ENCODE measurements around the gene CLEC16A.

Gene CLEC16A

GRCh38 chr16:11020388-11020787, 76.0 kb downstream of the CLEC16A start:
- no peak for DNase-seq

DNA sequence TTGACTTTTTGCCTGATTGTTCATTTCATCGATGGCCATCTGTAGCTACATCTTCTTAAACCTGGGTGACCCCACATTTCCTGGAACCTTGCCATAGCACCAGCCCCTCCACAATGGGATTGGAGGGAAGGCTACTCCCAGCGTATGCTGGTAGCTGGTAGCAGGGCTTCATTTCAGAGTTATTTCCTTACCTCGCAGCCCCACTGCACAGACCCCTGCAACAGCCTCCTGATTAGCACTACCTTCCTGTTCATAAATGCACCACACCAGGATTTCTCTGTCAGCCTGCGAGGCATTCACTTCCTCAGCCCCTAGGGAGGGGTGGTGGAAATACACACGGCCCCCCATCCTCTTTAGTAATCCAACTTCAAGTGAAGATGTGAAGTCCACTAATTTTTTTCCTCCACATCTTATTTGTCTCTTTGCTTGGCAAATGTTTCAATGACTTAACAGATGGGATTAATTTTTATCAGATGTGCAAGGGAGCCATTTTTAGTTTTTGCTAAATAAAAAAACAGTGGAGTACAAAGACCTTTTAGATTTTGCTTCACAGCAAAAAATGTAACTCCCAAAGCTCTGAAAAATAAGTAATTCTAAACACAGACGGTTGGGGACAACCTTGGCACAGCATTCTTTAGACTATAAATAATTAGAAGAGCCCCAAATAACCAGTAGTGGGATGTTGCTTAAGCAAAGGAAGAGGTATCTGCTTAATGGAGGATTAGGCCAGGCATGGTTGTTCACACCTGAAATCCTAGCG, 76.6 kb downstream of the CLEC16A start:
- DNase-seq: no peak

GRCh38 chr16:11022002-11022401, 77.6 kb downstream of the CLEC16A start:
- no peak for DNase-seq

DNA sequence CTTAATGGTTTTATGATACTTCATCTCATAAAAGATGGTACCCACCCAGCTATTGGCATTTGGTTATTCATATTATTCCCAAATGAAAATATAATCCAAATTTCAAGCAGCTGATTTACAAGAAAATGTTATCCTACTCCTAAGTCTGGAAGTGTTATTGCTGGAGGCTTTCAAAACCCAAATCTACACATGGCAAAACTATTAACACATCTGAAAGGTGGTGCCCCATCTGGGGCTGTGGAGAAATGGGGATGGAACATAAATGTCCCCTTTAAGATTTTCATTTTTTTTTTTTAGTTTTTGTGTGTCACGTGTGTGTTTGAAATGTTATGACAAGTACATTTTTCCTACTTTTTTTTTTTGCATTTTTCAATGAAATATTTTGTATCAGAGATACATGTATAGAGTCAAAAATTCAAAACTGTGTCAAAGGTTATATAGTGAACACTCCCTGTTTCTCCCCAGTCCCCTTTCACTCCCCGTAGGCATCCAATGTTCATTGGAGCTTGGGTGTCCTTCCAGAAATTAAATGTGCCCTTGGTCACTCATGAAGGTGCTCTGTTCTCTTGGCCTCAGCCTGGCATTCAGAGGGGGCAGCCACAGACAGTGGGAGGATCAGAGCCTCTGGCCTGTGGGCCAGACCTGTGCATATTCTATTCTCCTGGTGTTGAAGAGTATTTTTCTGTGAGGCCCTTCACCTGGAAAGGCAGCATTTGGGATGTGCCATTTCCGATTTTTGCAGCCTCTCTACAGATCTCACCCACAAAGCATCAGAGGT, 79.1 kb downstream of the CLEC16A start:
- DNase-seq: no peak

GRCh38 chr16:11024333-11025053, 80.1 kb downstream of the CLEC16A start:
- DNase-seq: no peak

DNA sequence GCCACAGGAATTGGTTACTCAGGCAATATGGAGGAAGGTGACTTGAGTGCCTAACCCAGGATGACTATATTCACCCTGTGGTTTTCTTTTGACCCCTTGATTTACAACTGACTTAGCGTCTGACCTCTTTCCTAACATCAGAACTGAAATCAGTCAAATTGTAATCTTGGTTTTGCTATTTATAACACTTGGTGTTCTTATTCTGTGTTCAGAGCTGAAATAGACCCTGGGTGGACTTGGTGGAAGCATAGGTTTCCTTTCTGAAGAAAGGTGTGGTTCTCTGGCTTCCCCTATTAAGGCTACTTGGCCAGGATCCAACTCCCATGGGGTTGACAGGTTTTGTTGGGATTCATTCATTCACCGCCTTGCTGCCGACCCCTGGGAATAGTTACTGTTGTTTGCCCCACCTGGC, 80.8 kb downstream of the CLEC16A start:
- no peak for DNase-seq

- DNase-seq: no peak
These were observed 85.6 kb downstream of the CLEC16A start for GRCh38 chr16:11029948-11030347.

DNA sequence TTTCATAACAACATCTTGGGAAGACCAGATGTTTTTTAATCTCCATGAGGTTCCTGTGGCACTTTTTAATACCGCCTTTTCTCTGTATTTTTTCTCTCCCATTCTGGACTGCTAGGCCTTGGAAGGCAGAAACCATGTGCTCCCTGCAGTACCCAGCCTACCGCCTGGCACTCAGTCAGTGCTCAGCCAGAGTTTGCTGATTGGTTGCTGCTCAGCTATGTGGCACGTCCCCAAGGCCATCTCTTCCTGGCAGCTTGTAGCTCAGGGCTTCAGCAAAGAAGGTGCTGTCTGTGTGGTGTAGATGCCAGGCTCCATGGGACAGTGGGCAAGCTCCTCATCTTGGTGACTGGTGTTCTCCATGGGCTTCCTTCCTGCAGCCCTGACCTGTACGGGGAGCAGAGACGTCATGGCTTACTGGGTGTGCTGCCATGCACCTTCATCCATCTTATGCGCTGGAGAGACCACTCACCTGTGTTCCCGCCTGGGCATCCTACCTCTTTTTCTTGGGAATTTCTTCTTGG, 86.7 kb downstream of the CLEC16A start:
- no peak for DNase-seq

DNA sequence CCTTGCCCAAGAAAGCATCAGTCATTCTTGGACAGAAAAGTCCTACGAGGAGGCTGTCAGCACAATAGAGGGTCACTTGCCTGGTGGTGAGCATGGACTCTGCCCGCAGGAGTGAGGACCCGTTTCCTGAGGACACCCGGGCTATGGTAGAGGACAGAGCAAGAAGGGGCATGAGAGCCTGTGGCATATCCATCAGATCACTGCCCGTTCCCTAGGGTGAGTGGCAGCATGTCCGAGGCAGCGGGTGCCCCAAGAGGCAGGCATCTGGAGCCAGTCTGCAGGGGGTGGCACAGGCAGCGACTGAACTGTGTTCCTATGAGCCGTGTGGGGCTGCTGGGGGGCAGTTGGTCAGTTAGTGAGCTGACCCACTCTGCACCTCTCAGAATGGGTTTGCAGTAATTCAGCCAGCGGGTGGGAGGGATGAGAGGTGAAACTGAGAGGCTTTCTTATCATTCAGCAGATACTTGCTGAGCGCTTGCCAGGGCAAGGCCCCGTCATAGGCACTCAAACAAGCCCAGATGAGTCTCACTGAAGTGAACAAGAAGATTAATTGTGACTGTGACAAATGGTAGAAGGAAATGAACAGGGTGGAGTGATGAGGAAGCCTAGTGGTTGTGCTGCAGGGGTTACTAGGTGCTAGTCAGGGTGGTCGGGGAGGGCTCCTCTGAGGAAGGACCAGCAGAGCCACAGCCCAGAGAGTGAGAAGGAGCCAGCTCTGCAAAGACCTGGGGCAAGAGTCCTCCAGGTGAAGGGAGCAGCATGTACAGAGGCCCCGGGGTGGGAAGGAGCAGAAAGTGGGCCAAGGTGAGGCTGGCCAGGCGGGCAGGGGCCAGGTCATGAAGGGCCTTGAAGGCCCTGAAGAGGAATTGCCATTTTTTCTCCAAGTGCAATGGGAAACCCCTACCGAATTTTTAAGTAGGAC, 87.9 kb downstream of the CLEC16A start:
- DNase-seq: no peak

DNA sequence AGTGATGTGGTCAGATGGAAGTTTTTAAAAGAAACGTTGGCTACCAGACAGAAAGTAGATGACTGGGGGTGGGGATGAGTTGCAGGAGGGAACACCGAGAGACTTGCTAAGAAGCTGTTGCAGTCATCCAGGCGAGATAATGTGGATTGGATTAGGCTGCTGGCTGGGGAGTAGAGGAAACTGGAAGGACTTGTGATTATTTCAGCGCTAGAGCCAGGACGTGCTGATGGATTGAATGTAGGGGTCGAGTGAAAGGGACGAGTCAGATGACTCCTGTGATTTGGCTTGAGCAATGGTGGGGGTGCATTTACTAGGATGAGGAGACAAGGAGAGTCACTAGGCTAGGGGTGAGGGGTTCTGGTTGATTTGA, 88.5 kb downstream of the CLEC16A start:
- no peak for DNase-seq

GRCh38 chr16:11033629-11034420, 89.5 kb downstream of the CLEC16A start:
- DNase-seq: no peak

- DNase-seq: no peak
These were observed 90.1 kb downstream of the CLEC16A start for GRCh38 chr16:11034481-11034931.

DNA sequence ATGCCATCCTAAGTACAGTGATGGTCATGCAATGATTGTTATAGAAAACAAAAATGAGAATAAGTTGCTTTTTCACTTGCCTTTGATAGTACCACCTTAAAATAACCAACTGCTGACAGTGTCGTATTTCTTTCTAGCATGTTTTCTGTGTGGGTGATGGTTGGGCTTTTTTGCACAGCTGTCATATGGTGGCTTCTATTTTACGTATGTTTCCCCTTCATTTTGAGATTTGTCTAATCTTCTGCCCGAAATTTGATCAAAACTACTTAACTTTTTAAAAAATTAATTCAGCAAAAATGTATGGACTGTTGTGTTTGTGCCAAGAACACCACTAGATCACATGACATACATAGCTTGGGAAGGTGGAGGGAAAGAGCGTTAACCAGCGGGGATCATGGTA, 90.7 kb downstream of the CLEC16A start:
- no peak for DNase-seq

DNA sequence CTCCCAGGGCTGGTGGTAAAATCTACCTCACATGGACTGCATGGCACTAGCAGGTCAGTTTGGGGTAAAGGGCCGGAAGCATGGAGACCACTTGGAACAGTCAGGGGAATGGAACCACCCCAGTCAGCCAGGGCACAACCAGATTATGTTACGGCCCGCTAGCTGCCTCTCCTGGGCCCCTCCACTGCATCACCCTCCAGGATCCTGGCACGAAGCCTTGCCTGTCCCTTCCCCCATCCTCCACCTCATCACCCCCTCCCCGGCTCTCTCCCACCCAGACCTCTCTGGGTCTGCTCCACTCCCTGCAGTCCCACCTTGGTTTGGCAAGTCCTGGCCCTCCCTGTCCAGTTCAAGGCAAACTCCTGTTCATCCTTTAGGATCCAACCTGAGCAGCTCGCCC, 91.7 kb downstream of the CLEC16A start:
- no peak for DNase-seq

- DNase-seq: no peak
These were observed 92.6 kb downstream of the CLEC16A start for GRCh38 chr16:11036868-11037410.

DNA sequence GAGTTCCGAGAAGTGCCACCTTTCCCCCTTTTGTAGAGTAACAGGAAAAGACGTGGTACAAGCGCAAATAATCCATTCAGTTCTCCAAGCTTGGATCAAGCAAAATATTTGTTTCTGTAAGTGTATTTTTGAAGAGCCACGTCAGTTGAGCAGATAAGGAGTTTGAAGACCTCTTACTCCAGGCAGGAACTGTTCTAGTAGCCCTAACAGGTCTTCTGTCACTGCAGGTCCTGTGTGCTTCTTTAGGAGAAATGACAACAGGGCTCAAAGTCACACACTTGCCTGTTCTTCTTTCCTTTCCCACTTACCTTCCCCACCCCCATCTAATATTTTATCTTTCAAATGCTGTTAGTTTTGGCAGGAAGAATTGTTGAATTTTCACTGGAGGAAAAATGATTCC, 93.9 kb downstream of the CLEC16A start:
- no peak for DNase-seq

DNA sequence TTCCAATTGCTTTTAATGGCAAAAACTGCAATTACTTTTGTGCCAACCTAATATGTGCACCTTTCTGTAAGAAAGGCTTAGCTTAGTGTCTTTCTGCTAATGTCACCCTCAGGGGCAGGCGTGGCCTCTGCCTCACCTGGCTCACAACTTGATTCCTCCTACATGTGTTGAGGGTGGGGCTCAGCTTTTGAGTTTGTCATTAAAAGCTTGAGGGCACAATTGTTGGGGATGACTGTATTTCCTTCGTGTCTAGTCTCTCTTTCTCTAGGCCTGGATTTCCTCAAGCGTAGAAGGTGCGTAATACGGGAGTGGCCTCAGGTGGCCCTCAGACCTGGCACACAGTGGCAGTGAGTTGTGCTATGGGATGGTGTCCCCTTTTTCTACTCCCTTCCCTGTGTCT, 94.4 kb downstream of the CLEC16A start:
- no peak for DNase-seq

GRCh38 chr16:11039726-11040125, 95.4 kb downstream of the CLEC16A start:
- no peak for DNase-seq

GRCh38 chr16:11042191-11042590, 97.8 kb downstream of the CLEC16A start:
- DNase-seq: no peak

- no peak for DNase-seq
These were observed 101.1 kb downstream of the CLEC16A start for GRCh38 chr16:11045441-11045840.

- DNase-seq: no peak
These were observed 101.5 kb downstream of the CLEC16A start for GRCh38 chr16:11045846-11046245.

All from suppressor macrophage treated with lipopolysaccharide for 1 hour (primary cell).